PFSK-1 (cell line): ENCODE data around the gene SPART.

ENCODE experiments used
- POLR2AphosphoS5 ChIP-seq: IDR thresholded peaks from 2 replicates; pipeline ENCODE4 v1.6.1; 2012; ENCODE audit warnings: low read depth, mild to moderate bottlenecking, control low read depth, low read length, moderate library complexity
- SIN3A ChIP-seq: IDR thresholded peaks from 2 replicates; pipeline ENCODE4 v1.6.1; 2012; ENCODE audit warnings: mild to moderate bottlenecking, low read length, moderate library complexity, borderline replicate concordance; ENCODE audit not compliant: insufficient read depth
- TAF1 ChIP-seq: IDR thresholded peaks from 2 replicates; pipeline ENCODE4 v1.6.1; 2012; ENCODE audit warnings: low read length, control low read depth, borderline replicate concordance; ENCODE audit not compliant: insufficient read depth
- TF ChIP-seq, protein P1 (sequence below), 2 experiments: IDR thresholded peaks; 2 replicates each; pipeline versions ENCODE4 v1.6.1 to v1.8.0; 2011 to 2012; ENCODE audit warnings: low read depth in 2 of 2, low read length in 2 of 2, control low read depth in 1 of 2, inconsistent platforms in 1 of 2, mild to moderate bottlenecking in 1 of 2, moderate library complexity in 1 of 2; ENCODE audit not compliant: insufficient read depth in 1 of 2

GRCh38 chr13:36259361-36260137 lies 86.6 kb downstream of the SPART start:
- TF ChIP-seq, protein P1, sequence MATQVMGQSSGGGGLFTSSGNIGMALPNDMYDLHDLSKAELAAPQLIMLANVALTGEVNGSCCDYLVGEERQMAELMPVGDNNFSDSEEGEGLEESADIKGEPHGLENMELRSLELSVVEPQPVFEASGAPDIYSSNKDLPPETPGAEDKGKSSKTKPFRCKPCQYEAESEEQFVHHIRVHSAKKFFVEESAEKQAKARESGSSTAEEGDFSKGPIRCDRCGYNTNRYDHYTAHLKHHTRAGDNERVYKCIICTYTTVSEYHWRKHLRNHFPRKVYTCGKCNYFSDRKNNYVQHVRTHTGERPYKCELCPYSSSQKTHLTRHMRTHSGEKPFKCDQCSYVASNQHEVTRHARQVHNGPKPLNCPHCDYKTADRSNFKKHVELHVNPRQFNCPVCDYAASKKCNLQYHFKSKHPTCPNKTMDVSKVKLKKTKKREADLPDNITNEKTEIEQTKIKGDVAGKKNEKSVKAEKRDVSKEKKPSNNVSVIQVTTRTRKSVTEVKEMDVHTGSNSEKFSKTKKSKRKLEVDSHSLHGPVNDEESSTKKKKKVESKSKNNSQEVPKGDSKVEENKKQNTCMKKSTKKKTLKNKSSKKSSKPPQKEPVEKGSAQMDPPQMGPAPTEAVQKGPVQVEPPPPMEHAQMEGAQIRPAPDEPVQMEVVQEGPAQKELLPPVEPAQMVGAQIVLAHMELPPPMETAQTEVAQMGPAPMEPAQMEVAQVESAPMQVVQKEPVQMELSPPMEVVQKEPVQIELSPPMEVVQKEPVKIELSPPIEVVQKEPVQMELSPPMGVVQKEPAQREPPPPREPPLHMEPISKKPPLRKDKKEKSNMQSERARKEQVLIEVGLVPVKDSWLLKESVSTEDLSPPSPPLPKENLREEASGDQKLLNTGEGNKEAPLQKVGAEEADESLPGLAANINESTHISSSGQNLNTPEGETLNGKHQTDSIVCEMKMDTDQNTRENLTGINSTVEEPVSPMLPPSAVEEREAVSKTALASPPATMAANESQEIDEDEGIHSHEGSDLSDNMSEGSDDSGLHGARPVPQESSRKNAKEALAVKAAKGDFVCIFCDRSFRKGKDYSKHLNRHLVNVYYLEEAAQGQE (IDR thresholded peaks at IDR 0.05; ENCODE audit: insufficient read depth in 1 of 2, low read depth in 2 of 2, low read length in 2 of 2): no peak
- TF ChIP-seq SIN3A (no peak), POLR2AphosphoS5 (no peak), TAF1 (no peak)
